ENCODE data around the gene AP4B1.
A peak's percentile ranks its signal among the peaks of the same experiment; 100 is the strongest.

AP4B1 gene

DNA sequence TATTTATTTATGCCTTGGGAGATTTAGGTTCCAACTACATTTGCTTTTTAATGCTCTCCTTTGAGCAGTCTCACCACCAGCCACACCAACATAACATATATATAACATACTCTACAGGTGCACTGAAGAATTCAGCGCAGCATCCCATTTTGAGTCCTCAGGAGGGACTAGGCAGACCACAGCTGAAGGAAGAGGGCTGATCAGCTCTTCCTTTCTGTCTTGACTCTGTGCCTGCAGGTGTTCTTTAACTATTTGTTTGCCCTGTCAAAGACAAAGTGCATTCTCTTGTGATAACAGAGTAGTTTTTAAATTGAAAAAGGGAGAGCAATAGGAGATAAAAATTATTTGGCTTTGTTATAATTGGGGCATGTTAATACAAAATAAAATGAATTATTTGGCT is 41.5 kb upstream of the AP4B1 start:
- peaks cover 48% of the 10 kb centered on the region for H3K36me3 ChIP-seq (ENCODE audit: insufficient read depth, low read length)
- DNase-seq, result peak; percentile 72
- peak overlapping the region; percentile 60 for H3K27ac ChIP-seq (ENCODE audit: low read length)
- H2AFZ ChIP-seq (ENCODE audit: low read depth, low read length), result no peak overlapping the region
- TF ChIP-seq EZH2 (IDR thresholded peaks at IDR 0.05; ENCODE audit: borderline replicate concordance, low read depth, low read length, severe bottlenecking), result no peak
- TF ChIP-seq, protein P1, sequence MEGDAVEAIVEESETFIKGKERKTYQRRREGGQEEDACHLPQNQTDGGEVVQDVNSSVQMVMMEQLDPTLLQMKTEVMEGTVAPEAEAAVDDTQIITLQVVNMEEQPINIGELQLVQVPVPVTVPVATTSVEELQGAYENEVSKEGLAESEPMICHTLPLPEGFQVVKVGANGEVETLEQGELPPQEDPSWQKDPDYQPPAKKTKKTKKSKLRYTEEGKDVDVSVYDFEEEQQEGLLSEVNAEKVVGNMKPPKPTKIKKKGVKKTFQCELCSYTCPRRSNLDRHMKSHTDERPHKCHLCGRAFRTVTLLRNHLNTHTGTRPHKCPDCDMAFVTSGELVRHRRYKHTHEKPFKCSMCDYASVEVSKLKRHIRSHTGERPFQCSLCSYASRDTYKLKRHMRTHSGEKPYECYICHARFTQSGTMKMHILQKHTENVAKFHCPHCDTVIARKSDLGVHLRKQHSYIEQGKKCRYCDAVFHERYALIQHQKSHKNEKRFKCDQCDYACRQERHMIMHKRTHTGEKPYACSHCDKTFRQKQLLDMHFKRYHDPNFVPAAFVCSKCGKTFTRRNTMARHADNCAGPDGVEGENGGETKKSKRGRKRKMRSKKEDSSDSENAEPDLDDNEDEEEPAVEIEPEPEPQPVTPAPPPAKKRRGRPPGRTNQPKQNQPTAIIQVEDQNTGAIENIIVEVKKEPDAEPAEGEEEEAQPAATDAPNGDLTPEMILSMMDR (IDR thresholded peaks at IDR 0.05; ENCODE audit: borderline replicate concordance, extremely low read depth, low read length, poor library complexity, severe bottlenecking), result no peak
- peaks cover 3% of the 10 kb centered on the region for H3K9me3 ChIP-seq (ENCODE audit: insufficient read depth, low read length, severe bottlenecking)
- H3K4me3 ChIP-seq (ENCODE audit: low read depth in 1 of 2, low read length in 2 of 2), result no peak overlapping the region
- H3K4me1 ChIP-seq (ENCODE audit: insufficient read depth, low read length), result peaks cover 47% of the 10 kb centered on the region
- no peak overlapping the region for H3K9ac ChIP-seq (ENCODE audit: low read depth, low read length)
- H3K79me2 ChIP-seq (ENCODE audit: insufficient read depth, low read length), result peaks cover 93% of the 10 kb centered on the region
- H3K4me2 ChIP-seq (ENCODE audit: insufficient read depth, low read length), result peak overlapping the region; percentile 0; the same call in 1 of the 2 replicates
- H4K20me1 ChIP-seq (ENCODE audit: insufficient read depth, low read length), result peaks cover 26% of the 10 kb centered on the region; the same call in 1 of the 2 replicates
- H3K27me3 ChIP-seq (ENCODE audit: insufficient read depth, low read length, poor library complexity), result no peaks in the 10 kb centered on the region
- peak; percentile 99 for ATAC-seq (ENCODE audit: insufficient read depth, low read depth)

DNA sequence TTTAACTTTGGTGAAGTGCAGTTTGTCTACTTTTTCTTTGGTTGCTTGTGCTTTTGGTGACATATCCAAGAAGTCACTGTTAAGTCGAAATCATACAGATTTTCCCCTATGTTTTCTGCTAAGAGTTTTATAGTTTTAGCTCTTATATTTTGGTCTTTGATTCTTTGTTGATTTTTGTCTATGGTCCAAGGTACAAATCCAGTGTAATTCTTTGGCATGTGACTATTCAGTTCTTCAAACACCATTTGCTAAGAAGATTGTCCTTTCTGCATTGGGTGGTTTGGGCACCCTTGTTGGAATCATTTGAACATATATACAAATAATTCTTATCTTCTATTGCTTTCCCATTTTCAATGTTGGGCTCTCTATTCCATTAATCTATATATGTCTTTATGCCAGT is 40.7 kb upstream of the AP4B1 start:
- peaks cover 48% of the 10 kb centered on the region for H3K36me3 ChIP-seq (ENCODE audit: insufficient read depth, low read length)
- no peak for TF ChIP-seq EZH2 (IDR thresholded peaks at IDR 0.05; ENCODE audit: borderline replicate concordance, low read depth, low read length, severe bottlenecking)
- TF ChIP-seq, protein P1 (IDR thresholded peaks at IDR 0.05; ENCODE audit: borderline replicate concordance, extremely low read depth, low read length, poor library complexity, severe bottlenecking), result no peak
- H3K9ac ChIP-seq (ENCODE audit: low read depth, low read length), result no peak overlapping the region
- H3K4me1 ChIP-seq (ENCODE audit: insufficient read depth, low read length), result peaks cover 50% of the 10 kb centered on the region
- no peak overlapping the region for H2AFZ ChIP-seq (ENCODE audit: low read depth, low read length)
- peaks cover 93% of the 10 kb centered on the region for H3K79me2 ChIP-seq (ENCODE audit: insufficient read depth, low read length)
- no peak for DNase-seq
- H3K4me2 ChIP-seq (ENCODE audit: insufficient read depth, low read length), result no peak overlapping the region
- no peak for ATAC-seq (ENCODE audit: insufficient read depth, low read depth)
- H3K27ac ChIP-seq (ENCODE audit: low read length), result 0 out of 2 replicates have a peak overlapping the region, but pooled peaks have one; percentile 15
- no peaks in the 10 kb centered on the region for H3K27me3 ChIP-seq (ENCODE audit: insufficient read depth, low read length, poor library complexity)
- H3K9me3 ChIP-seq (ENCODE audit: insufficient read depth, low read length, severe bottlenecking), result peaks cover 3% of the 10 kb centered on the region
- no peak overlapping the region for H3K4me3 ChIP-seq (ENCODE audit: low read depth in 1 of 2, low read length in 2 of 2)
- peaks cover 27% of the 10 kb centered on the region; the same call in 1 of the 2 replicates for H4K20me1 ChIP-seq (ENCODE audit: insufficient read depth, low read length)

DNA sequence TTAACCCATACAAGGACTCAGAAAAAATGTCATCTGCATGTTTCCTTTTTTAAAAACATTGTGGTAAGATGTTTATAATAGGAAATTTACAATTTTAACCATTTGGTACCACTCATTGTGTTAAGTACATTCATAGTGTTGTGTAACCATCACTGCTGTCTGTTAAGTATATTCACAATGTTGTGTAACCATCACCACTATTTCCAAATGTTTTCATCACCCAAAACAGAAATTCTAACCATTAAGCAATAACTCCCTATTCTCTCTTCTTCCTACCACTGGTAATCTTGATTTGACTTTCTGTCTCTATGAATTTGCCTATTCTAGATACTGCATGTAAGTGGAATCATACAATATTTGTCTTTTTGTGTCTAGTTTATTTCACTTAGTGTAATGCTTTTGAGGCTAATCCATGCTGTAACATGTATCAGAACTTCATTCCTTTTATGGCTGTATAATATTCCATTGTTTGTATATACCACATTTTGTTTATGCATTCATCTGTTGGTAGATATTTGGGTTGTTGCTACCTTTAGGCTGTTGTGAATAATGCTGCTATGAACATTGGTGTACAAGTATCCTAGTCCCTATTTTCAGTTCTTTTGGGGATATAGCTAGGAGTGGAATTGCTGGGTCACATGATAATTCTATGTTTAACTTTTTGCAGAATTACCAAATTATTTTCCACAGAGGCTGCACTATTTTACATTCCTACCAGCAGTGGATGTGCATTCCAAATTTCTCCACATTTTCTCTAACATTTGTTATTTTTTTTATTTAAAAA is 38.6 kb upstream of the AP4B1 start:
- no peaks in the 10 kb centered on the region for H3K27me3 ChIP-seq (ENCODE audit: insufficient read depth, low read length, poor library complexity)
- TF ChIP-seq, protein P1 (IDR thresholded peaks at IDR 0.05; ENCODE audit: borderline replicate concordance, extremely low read depth, low read length, poor library complexity, severe bottlenecking), result no peak
- DNase-seq (no peak), ATAC-seq (ENCODE audit: insufficient read depth, low read depth) (no peak)
- H3K79me2 ChIP-seq (ENCODE audit: insufficient read depth, low read length), result peaks cover 94% of the 10 kb centered on the region
- H3K9ac ChIP-seq (ENCODE audit: low read depth, low read length), result no peak overlapping the region
- peaks cover 53% of the 10 kb centered on the region for H3K4me1 ChIP-seq (ENCODE audit: insufficient read depth, low read length)
- no peak overlapping the region for H3K4me3 ChIP-seq (ENCODE audit: low read depth in 1 of 2, low read length in 2 of 2)
- H4K20me1 ChIP-seq (ENCODE audit: insufficient read depth, low read length), result peaks cover 39% of the 10 kb centered on the region
- peaks cover 49% of the 10 kb centered on the region for H3K36me3 ChIP-seq (ENCODE audit: insufficient read depth, low read length)
- peaks cover 3% of the 10 kb centered on the region for H3K9me3 ChIP-seq (ENCODE audit: insufficient read depth, low read length, severe bottlenecking)
- H2AFZ ChIP-seq (ENCODE audit: low read depth, low read length), result no peak overlapping the region
- no peak overlapping the region for H3K27ac ChIP-seq (ENCODE audit: low read length)
- no peak overlapping the region for H3K4me2 ChIP-seq (ENCODE audit: insufficient read depth, low read length)

Measured in DND-41 (cell line).